HEK293 (cell line): ENCODE results near the gene CHEK1.

ENCODE experiments used
- EGR2 ChIP-seq: fragments of 450-650 bp; formaldehyde crosslinking; IDR thresholded peaks from 2 replicates; pipeline ENCODE4 v1.5.1; 2016; ENCODE audit warnings: low read depth, missing biosample characterization, missing genetic modification characterization
- ZNF24 ChIP-seq: fragments of 450-650 bp; formaldehyde crosslinking; IDR thresholded peaks from 2 replicates; pipeline ENCODE4 v1.5.1; 2016; ENCODE audit warnings: missing biosample characterization, missing genetic modification characterization
- ZNF335 ChIP-seq: fragments of 450-650 bp; formaldehyde crosslinking; conservative IDR thresholded peaks from 2 replicates; pipeline ENCODE4 v1.5.1; 2016; ENCODE audit warnings: missing biosample characterization, missing genetic modification characterization
- ZNF350 ChIP-seq: fragments of 450-650 bp; formaldehyde crosslinking; IDR thresholded peaks from 2 replicates; pipeline ENCODE4 v1.5.0; 2017; ENCODE audit warnings: missing biosample characterization, mild to moderate bottlenecking, missing genetic modification characterization
- ZNF629 ChIP-seq: fragments of 450-650 bp; formaldehyde crosslinking; IDR thresholded peaks from 2 replicates; pipeline ENCODE4 v1.5.1; 2017; ENCODE audit warnings: missing biosample characterization, missing genetic modification characterization
- ZNF768 ChIP-seq: fragments of 450-650 bp; formaldehyde crosslinking; IDR thresholded peaks from 2 replicates; pipeline ENCODE4 v1.5.1; 2018; ENCODE audit warnings: missing biosample characterization, mild to moderate bottlenecking, missing genetic modification characterization
- TF ChIP-seq, protein P1 (sequence below): fragments of 450-650 bp; formaldehyde crosslinking; conservative IDR thresholded peaks from 2 replicates; pipeline ENCODE4 v1.5.1; 2016; ENCODE audit warnings: low read depth, missing biosample characterization, missing genetic modification characterization
- TF ChIP-seq, protein P2 (sequence below): fragments of 450-650 bp; formaldehyde crosslinking; IDR thresholded peaks from 2 replicates; pipeline ENCODE4 v1.5.1; 2016; ENCODE audit warnings: missing biosample characterization, missing genetic modification characterization
- TF ChIP-seq, protein P3 (sequence below): fragments of 450-650 bp; formaldehyde crosslinking; IDR thresholded peaks from 2 replicates; pipeline ENCODE4 v1.5.1; 2016; ENCODE audit warnings: missing biosample characterization, missing genetic modification characterization
- TF ChIP-seq, protein P4 (sequence below): fragments of 450-650 bp; formaldehyde crosslinking; IDR thresholded peaks from 2 replicates; pipeline ENCODE4 v1.5.1; 2016; ENCODE audit warnings: missing biosample characterization, missing genetic modification characterization

DNA sequence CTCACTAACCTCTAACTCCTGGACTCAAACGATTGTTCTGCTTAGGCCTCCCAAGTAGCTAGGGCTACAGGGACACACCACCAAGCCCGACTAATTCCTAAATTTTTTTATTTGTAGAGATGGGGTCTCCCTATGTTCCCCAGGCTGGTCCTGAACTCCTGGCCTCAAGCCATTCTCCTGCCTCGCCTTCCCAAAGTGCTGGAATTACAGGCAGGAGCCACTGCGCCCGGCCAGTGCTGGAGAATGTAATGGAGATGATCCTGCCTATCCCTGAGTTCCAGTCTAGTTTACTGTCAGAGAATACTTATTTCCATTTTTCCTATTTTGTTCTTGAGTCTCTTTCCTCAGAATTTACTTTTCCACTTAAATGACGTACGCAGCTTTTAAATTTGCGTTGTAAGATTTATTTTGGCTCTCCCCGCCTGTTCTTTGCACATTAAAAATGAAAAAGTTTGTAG, at the start of gene CHEK1:
- TF ChIP-seq ZNF768 (tag by site-specific recombination) (no peak), ZNF629 (tag by site-specific recombination) (no peak), ZNF24 (tag by site-specific recombination) (no peak), ZNF350 (tag by site-specific recombination) (no peak), ZNF335 (tag by site-specific recombination) (no peak), EGR2 (tag by site-specific recombination) (no peak)
- TF ChIP-seq, protein P1, sequence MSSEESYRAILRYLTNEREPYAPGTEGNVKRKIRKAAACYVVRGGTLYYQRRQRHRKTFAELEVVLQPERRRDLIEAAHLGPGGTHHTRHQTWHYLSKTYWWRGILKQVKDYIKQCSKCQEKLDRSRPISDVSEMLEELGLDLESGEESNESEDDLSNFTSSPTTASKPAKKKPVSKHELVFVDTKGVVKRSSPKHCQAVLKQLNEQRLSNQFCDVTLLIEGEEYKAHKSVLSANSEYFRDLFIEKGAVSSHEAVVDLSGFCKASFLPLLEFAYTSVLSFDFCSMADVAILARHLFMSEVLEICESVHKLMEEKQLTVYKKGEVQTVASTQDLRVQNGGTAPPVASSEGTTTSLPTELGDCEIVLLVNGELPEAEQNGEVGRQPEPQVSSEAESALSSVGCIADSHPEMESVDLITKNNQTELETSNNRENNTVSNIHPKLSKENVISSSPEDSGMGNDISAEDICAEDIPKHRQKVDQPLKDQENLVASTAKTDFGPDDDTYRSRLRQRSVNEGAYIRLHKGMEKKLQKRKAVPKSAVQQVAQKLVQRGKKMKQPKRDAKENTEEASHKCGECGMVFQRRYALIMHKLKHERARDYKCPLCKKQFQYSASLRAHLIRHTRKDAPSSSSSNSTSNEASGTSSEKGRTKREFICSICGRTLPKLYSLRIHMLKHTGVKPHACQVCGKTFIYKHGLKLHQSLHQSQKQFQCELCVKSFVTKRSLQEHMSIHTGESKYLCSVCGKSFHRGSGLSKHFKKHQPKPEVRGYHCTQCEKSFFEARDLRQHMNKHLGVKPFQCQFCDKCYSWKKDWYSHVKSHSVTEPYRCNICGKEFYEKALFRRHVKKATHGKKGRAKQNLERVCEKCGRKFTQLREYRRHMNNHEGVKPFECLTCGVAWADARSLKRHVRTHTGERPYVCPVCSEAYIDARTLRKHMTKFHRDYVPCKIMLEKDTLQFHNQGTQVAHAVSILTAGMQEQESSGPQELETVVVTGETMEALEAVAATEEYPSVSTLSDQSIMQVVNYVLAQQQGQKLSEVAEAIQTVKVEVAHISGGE (tag by site-specific recombination) = no peak
- TF ChIP-seq, protein P2, sequence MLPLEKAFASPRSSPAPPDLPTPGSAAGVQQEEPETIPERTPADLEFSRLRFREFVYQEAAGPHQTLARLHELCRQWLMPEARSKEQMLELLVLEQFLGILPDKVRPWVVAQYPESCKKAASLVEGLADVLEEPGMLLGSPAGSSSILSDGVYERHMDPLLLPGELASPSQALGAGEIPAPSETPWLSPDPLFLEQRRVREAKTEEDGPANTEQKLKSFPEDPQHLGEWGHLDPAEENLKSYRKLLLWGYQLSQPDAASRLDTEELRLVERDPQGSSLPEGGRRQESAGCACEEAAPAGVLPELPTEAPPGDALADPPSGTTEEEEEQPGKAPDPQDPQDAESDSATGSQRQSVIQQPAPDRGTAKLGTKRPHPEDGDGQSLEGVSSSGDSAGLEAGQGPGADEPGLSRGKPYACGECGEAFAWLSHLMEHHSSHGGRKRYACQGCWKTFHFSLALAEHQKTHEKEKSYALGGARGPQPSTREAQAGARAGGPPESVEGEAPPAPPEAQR (tag by site-specific recombination) = no peak
- TF ChIP-seq, protein P3, sequence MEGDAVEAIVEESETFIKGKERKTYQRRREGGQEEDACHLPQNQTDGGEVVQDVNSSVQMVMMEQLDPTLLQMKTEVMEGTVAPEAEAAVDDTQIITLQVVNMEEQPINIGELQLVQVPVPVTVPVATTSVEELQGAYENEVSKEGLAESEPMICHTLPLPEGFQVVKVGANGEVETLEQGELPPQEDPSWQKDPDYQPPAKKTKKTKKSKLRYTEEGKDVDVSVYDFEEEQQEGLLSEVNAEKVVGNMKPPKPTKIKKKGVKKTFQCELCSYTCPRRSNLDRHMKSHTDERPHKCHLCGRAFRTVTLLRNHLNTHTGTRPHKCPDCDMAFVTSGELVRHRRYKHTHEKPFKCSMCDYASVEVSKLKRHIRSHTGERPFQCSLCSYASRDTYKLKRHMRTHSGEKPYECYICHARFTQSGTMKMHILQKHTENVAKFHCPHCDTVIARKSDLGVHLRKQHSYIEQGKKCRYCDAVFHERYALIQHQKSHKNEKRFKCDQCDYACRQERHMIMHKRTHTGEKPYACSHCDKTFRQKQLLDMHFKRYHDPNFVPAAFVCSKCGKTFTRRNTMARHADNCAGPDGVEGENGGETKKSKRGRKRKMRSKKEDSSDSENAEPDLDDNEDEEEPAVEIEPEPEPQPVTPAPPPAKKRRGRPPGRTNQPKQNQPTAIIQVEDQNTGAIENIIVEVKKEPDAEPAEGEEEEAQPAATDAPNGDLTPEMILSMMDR (tag by site-specific recombination) = no peak
- TF ChIP-seq, protein P4, sequence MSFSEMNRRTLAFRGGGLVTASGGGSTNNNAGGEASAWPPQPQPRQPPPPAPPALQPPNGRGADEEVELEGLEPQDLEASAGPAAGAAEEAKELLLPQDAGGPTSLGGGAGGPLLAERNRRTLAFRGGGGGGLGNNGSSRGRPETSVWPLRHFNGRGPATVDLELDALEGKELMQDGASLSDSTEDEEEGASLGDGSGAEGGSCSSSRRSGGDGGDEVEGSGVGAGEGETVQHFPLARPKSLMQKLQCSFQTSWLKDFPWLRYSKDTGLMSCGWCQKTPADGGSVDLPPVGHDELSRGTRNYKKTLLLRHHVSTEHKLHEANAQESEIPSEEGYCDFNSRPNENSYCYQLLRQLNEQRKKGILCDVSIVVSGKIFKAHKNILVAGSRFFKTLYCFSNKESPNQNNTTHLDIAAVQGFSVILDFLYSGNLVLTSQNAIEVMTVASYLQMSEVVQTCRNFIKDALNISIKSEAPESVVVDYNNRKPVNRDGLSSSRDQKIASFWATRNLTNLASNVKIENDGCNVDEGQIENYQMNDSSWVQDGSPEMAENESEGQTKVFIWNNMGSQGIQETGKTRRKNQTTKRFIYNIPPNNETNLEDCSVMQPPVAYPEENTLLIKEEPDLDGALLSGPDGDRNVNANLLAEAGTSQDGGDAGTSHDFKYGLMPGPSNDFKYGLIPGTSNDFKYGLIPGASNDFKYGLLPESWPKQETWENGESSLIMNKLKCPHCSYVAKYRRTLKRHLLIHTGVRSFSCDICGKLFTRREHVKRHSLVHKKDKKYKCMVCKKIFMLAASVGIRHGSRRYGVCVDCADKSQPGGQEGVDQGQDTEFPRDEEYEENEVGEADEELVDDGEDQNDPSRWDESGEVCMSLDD (tag by site-specific recombination) = no peak
